Lower lobe of right lung (tissue), 2 donors: Measurements from ENCODE around the gene FAM53C. TPM values are rescaled to one million over a fixed set of nuclear protein-coding genes. Genes with fewer than 3 reads are reported as not detected.

Experiments
- ATAC-seq, 2 donors: fragments of 200-7000 bp; cut with Tn5 transposase; one replicate each; pipeline ENCODE4 v1.9.1; 2020 to 2022; ENCODE audit warnings: mild to moderate bottlenecking in 2 of 2, moderate library complexity in 2 of 2
- DNase-seq: peaks from one replicate; pipeline ENCODE4 v3.0.0-alpha.2; 2020
- H3K27ac ChIP-seq: fragments of 200-600 bp; one replicate; pipeline ENCODE4 v1.8.0; 2022
- H3K27me3 ChIP-seq: fragments of 200-600 bp; one replicate; pipeline ENCODE4 v1.8.0; 2022; ENCODE audit warnings: low read depth
- H3K36me3 ChIP-seq: fragments of 200-600 bp; one replicate; pipeline ENCODE4 v1.8.0; 2022; ENCODE audit warnings: mild to moderate bottlenecking
- H3K4me1 ChIP-seq: fragments of 200-600 bp; one replicate; pipeline ENCODE4 v1.8.0; 2022
- H3K4me3 ChIP-seq: fragments of 200-600 bp; one replicate; pipeline ENCODE4 v1.8.0; 2022; ENCODE audit warnings: mild to moderate bottlenecking
- H3K9me3 ChIP-seq: fragments of 200-600 bp; one replicate; pipeline ENCODE4 v1.8.0; 2022
- intact Hi-C: fragments of 100-400 bp; cut with DNase I; formaldehyde crosslinking; loops from one replicate; pipeline ENCODE4 v1.11.0; 2022
- total RNA-seq: library from RNA; stranded (reverse); fragmentation: NEBNext Ultra II Directional; extraction: Animal tissue kit (Norgen Biotek cat#: 25700); gene quantifications from one replicate; pipeline ENCODE4 v1.2.1, GENCODE V29; 2021
- TF ChIP-seq, protein P1 (sequence below): fragments of 200-600 bp; IDR thresholded peaks from one replicate; pipeline ENCODE4 v1.8.0; 2022; ENCODE audit warnings: antibody characterized with exemption, mild to moderate bottlenecking
- donor health status: DM: no; HTN: yes; CAD: no; lungs with severe emphysema.

The FAM53C gene
- total RNA-seq, 1 donor from 2014 or later, result 23.3 TPM

DNA sequence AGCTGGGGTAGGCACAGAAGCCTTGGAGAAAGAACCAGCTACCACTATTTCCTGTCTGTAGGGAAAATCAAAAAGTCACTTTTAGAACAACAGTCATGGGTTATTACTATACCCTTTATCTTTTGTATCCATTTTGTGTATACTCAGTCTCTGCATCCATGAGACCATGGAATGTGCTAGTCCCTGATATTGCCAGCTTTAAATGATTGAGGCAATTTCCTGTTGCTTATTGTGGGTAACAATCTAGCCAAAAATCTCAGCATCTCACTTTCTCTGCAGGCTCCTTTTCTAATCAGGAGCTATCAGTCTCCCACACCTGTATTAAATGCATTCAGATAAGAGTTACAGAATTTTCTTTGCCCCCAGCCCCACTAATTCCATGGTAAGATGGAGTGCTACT lies 13.5 kb downstream of the FAM53C start:
- H3K36me3 ChIP-seq, result peaks cover 30% of the 10 kb centered on the region
- H3K27ac ChIP-seq, result no peak overlapping the region
- TF ChIP-seq, protein P1, sequence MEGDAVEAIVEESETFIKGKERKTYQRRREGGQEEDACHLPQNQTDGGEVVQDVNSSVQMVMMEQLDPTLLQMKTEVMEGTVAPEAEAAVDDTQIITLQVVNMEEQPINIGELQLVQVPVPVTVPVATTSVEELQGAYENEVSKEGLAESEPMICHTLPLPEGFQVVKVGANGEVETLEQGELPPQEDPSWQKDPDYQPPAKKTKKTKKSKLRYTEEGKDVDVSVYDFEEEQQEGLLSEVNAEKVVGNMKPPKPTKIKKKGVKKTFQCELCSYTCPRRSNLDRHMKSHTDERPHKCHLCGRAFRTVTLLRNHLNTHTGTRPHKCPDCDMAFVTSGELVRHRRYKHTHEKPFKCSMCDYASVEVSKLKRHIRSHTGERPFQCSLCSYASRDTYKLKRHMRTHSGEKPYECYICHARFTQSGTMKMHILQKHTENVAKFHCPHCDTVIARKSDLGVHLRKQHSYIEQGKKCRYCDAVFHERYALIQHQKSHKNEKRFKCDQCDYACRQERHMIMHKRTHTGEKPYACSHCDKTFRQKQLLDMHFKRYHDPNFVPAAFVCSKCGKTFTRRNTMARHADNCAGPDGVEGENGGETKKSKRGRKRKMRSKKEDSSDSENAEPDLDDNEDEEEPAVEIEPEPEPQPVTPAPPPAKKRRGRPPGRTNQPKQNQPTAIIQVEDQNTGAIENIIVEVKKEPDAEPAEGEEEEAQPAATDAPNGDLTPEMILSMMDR, result no peak
- no peak for DNase-seq
- no peaks in the 10 kb centered on the region for H3K9me3 ChIP-seq
- peaks cover 26% of the 10 kb centered on the region for H3K4me1 ChIP-seq
- H3K4me3 ChIP-seq, result no peak overlapping the region
- intact Hi-C loops, result no loop called here
- no peaks in the 10 kb centered on the region for H3K27me3 ChIP-seq
- ATAC-seq, result no peak

DNA sequence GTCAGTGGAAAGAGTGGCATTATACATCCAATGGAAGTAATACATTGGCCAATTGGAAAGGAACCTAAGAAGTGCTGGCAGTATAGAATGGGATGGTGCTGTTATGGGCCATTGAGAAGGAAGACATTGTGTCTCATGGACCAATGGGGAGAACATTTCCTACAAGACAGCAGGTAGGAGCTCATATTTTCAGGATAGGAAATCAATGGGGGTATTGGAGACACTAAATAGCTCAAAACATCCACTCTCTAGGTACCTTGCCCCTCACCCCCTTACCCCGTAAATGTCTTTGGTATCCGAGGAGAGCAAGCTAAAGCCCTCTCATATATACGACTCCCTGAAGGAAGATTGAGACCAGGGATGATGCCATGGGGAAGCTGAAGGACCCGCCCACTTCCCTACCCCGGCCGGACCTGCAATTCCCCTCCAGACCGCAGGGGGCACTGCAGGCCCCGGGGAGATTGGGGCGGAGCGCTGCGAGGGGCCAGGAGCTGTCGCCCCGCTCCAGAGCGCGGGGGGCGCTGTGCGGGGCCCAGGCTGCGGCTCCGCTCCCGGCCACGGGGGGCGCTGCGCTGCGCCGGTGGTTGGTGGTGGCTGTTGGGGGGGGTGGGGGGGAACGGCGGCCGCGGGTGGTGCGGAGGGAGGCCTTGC lies 14.1 kb downstream of the FAM53C start, which contains the start of gene KDM3B:
Gene KDM3B (plus strand): TSS at position 615 of the 651 bp plus-strand sequence. CDS start 111 bp downstream, outside the sequence.
- H3K4me3 ChIP-seq, result peak within 1 kb of the TSS; percentile 93
- H3K36me3 ChIP-seq, result peaks cover 23% of the 10 kb centered on the region
- intact Hi-C loops, result no loop called here
- H3K9me3 ChIP-seq, result no peaks in the 10 kb centered on the region
- DNase-seq (peak; percentile 90), ATAC-seq (peak; percentile 91 to 99)
- peaks cover 29% of the 10 kb centered on the region for H3K4me1 ChIP-seq
- TF ChIP-seq, protein P1, result peak; percentile 96
- H3K27me3 ChIP-seq, result no peaks in the 10 kb centered on the region
- peak within 1 kb of the TSS; percentile 98 for H3K27ac ChIP-seq

DNA sequence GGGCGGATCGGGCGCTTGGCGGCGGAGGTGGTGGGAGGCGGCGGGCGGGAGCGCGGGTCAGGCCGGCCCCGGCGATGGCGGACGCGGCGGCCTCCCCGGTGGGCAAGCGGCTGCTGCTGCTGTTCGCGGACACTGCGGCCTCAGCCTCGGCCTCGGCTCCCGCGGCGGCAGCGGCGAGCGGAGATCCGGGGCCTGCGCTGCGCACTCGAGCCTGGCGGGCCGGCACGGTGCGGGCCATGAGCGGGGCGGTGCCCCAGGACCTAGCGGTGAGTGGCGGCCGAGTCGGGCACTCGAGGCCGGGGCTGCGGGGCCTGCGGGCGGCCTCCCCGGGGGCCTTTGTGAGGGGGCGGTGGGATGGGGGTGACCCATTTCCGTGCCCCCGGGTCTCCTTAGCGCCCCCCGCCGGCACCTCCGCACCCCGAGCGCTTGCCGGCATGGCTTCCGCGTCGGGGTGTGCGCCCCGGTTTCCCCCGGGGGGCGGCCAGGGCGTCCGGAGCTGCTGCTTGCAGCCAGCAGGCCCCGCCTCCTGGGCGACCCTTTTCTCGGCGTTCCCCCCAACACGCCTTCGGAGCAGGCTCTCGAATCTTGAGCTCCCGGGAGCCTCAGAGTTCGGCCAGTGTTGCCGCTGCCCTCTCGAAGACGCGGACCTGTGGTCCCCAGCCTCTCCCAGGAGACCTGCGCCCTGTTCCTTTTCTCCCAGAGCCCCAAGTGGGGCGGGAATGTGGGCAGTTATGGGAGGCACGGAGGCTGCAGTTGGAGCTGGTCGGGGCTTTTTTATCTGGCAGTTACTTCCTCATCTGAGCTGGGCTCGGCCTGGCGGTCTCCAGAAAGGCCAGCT lies 14.9 kb downstream of the FAM53C start:
- ATAC-seq (peak; percentile 77 to 80), DNase-seq (peak; percentile 78)
- peak overlapping the region; percentile 98 for H3K27ac ChIP-seq
- H3K4me3 ChIP-seq, result peak overlapping the region; percentile 93
- peaks cover 15% of the 10 kb centered on the region for H3K36me3 ChIP-seq
- no peaks in the 10 kb centered on the region for H3K27me3 ChIP-seq
- TF ChIP-seq, protein P1, result peak; percentile 44
- H3K4me1 ChIP-seq, result peaks cover 29% of the 10 kb centered on the region
- no peaks in the 10 kb centered on the region for H3K9me3 ChIP-seq
- intact Hi-C loops, result no loop called here

DNA sequence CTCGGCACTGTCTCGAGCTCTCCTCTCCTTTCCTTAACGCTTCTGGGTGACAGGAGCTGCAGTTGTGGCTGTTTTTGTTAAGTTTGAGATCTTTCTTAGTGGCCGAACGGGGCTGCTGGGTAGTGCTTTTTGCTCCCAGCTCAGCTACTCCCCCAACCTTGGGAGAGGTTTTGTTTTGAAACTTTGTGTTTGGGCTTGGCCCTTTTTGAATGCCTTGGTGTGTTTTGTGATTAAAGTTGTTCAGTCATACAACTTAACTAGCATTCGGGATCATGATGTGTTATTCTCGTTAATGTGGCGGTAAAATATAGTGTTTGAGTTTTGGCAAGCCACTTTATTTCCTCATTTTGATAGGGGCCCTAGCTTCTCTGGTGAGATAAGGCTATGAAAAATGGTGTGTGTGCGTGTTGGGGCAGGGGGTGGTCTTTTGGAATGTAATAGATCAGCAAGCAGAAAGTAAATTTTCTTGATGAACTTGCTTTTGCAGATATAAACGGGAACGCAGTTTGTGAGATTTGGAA lies 15.6 kb downstream of the FAM53C start:
- TF ChIP-seq, protein P1, result no peak
- no peak for DNase-seq
- peak overlapping the region; percentile 98 for H3K27ac ChIP-seq

DNA sequence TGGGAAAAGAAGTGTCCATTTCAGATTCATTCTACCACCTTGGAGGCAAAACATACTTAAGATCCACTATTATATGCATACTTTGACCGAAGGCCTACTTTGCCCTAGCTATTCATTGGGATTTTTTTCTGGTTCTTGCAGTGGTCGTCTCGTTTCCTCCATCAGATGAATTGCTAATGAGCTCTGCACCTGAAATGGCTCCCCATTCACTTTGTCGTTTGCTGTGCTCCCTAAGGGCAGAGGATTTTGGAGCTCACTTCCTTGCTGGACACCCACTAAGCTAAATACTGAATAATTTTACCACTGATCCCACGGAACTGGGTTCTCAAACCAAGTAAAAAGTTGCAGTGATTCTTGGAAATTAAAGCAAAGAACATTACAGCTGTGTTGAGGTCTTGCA lies 16.3 kb downstream of the FAM53C start:
- Histone ChIP-seq H3K27me3 (no peaks in the 10 kb centered on the region), H3K4me1 (peaks cover 29% of the 10 kb centered on the region), H3K27ac (peak overlapping the region; percentile 98), H3K4me3 (peak overlapping the region; percentile 93), H3K9me3 (no peaks in the 10 kb centered on the region), H3K36me3 (peaks cover 3% of the 10 kb centered on the region)
- intact Hi-C loops, result no loop called here
- DNase-seq, result no peak
- TF ChIP-seq, protein P1, result no peak
- no peak for ATAC-seq

More for the DNA sequence above, 15.6 kb downstream of the FAM53C start:
- Histone ChIP-seq H3K36me3 (peaks cover 9% of the 10 kb centered on the region), H3K4me1 (peaks cover 29% of the 10 kb centered on the region), H3K4me3 (peak overlapping the region; percentile 93), H3K9me3 (no peaks in the 10 kb centered on the region), H3K27me3 (no peaks in the 10 kb centered on the region)
- ATAC-seq, result no peak
- intact Hi-C loops, result no loop called here
